K562 (cell line): Measurements from ENCODE around the gene REEP3. TPM values are rescaled to one million over a fixed set of nuclear protein-coding genes. Genes with fewer than 3 reads are reported as not detected.

Experiments
- polyA plus RNA-seq, 8 experiments: library from polyadenylated mRNA; depleted of rRNA in 4 of 8; stranded (reverse) in 5 of 8; unstranded in 3 of 8; fragments of >200 nt; fragmentation: Nextera tagmentation in 2 of 8; fragmentation: Illumina TruSeq in 1 of 8; extraction: Ambion mirVana in 2 of 8; extraction: Trizol in 1 of 8; gene quantifications; 2 replicates each; pipeline versions ENCODE4 v1.2.1 to v1.2.3, GENCODE V29; 2011 to 2014; ENCODE audit warnings: inconsistent platforms in 1 of 8, missing spikeins in 1 of 8
- total RNA-seq, 7 experiments: library from RNA; depleted of rRNA in 6 of 7; stranded (reverse); fragments of >200 nt in 6 of 7; fragmentation: Illumina TruSeq in 2 of 7; extraction: Trizol in 2 of 7; gene quantifications; 2 replicates each; pipeline versions ENCODE4 v1.2.1 to v1.2.3, GENCODE V29; 2011 to 2021; ENCODE audit warnings: low replicate concordance in 1 of 7
- TF ChIP-seq, protein P1 (sequence below), 2 experiments: fragments of 450-650 bp; formaldehyde crosslinking in 1 of 2; IDR thresholded peaks; 2 replicates each; pipeline versions ENCODE4 v1.4.0 to v1.6.1; 2014 to 2020; ENCODE audit warnings: mild to moderate bottlenecking in 2 of 2, borderline replicate concordance in 1 of 2, low read depth in 1 of 2

REEP3 gene
- total and polyA plus RNA-seq, 9 of the 15 experiments (the other 6 are each of a cell fraction or from before 2014, with no cell fraction given), result 3.4 to 13.4 (median 9.2) TPM

DNA sequence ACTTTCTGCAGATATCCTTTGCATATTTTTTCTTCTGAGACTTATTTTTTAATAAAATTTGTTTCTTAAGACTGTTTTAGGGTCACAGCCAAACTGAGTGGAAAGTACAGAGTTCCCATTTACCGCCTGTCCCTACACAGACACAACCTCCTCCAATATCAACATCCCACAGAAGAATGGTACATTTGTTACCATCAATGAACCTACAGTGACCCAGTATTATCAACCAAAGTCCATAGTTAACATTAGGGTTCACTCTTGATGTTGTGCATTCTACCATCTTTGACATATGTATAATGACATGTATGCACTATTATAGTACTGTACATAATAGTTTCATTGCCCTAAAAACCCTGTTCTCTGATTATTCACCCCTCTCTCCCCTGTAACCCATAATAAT is 14.6 kb upstream of the REEP3 start (continued):
- TF ChIP-seq, protein P1, sequence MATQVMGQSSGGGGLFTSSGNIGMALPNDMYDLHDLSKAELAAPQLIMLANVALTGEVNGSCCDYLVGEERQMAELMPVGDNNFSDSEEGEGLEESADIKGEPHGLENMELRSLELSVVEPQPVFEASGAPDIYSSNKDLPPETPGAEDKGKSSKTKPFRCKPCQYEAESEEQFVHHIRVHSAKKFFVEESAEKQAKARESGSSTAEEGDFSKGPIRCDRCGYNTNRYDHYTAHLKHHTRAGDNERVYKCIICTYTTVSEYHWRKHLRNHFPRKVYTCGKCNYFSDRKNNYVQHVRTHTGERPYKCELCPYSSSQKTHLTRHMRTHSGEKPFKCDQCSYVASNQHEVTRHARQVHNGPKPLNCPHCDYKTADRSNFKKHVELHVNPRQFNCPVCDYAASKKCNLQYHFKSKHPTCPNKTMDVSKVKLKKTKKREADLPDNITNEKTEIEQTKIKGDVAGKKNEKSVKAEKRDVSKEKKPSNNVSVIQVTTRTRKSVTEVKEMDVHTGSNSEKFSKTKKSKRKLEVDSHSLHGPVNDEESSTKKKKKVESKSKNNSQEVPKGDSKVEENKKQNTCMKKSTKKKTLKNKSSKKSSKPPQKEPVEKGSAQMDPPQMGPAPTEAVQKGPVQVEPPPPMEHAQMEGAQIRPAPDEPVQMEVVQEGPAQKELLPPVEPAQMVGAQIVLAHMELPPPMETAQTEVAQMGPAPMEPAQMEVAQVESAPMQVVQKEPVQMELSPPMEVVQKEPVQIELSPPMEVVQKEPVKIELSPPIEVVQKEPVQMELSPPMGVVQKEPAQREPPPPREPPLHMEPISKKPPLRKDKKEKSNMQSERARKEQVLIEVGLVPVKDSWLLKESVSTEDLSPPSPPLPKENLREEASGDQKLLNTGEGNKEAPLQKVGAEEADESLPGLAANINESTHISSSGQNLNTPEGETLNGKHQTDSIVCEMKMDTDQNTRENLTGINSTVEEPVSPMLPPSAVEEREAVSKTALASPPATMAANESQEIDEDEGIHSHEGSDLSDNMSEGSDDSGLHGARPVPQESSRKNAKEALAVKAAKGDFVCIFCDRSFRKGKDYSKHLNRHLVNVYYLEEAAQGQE (IDR thresholded peaks at IDR 0.05; ENCODE audit: borderline replicate concordance), result no peak
- TF ChIP-seq, protein P1 (CRISPR knock-in tag; IDR thresholded peaks at IDR 0.05; ENCODE audit: low read depth), result no peak
